Neural cell (in vitro differentiated cells): ENCODE results near the gene VPS72. TPM values are rescaled to one million over a fixed set of nuclear protein-coding genes. Genes with fewer than 3 reads are reported as not detected.

Experiments used
- H2AFZ ChIP-seq: fragments of 200-600, 300-800 bp; sonication (generic), shearing (Covaris generic); 2 replicates; pipeline ENCODE4 v1.6.0; 2014; ENCODE audit warnings: low read depth, mild to moderate bottlenecking, antibody characterized with exemption, low read length, moderate library complexity
- H3F3A ChIP-seq: fragments of 200-600 bp; shearing (Covaris generic); 2 replicates; pipeline ENCODE4 v1.6.1; 2016; ENCODE audit warnings: mild to moderate bottlenecking, moderate library complexity, mixed read lengths, antibody characterized with exemption, low read length; ENCODE audit not compliant: insufficient read depth, poor library complexity, severe bottlenecking
- H3K27ac ChIP-seq: fragments of 200-600, 300-800 bp; sonication (generic), shearing (Covaris generic); 2 replicates; pipeline ENCODE4 v1.5.1; 2014; ENCODE audit warnings: mild to moderate bottlenecking, low read length, moderate library complexity
- H3K27me3 ChIP-seq: fragments of 300-800, 200-600 bp; sonication (generic), shearing (Covaris generic); 2 replicates; pipeline ENCODE4 v1.6.0; 2014; ENCODE audit warnings: mild to moderate bottlenecking, low read depth, low read length, moderate library complexity; ENCODE audit not compliant: insufficient read depth
- H3K36me3 ChIP-seq: fragments of 300-800, 200-600 bp; sonication (generic), shearing (Covaris generic); 2 replicates; pipeline ENCODE4 v1.5.1; 2014; ENCODE audit warnings: mild to moderate bottlenecking, antibody characterized with exemption, low read length, moderate library complexity; ENCODE audit not compliant: insufficient read depth
- H3K4me2 ChIP-seq: fragments of 300-800, 200-600 bp; sonication (generic), shearing (Covaris generic); 2 replicates; pipeline ENCODE4 v1.6.0; 2014; ENCODE audit warnings: mild to moderate bottlenecking, low read length
- H3K4me3 ChIP-seq: fragments of 300-800, 200-600 bp; sonication (generic), shearing (Covaris generic); 2 replicates; pipeline ENCODE4 v1.5.1; 2014; ENCODE audit warnings: mild to moderate bottlenecking, low read length, moderate library complexity
- H3K79me2 ChIP-seq: fragments of 200-600 bp; shearing (Covaris generic); replicated peaks from 2 replicates; pipeline ENCODE4 v1.6.0; 2014; ENCODE audit warnings: mild to moderate bottlenecking, low read length, moderate library complexity; ENCODE audit not compliant: insufficient read depth
- H3K9ac ChIP-seq: fragments of 300-800, 200-600 bp; sonication (generic), shearing (Covaris generic); 2 replicates; pipeline ENCODE4 v1.6.1; 2016; ENCODE audit warnings: mild to moderate bottlenecking, low read length, mixed read lengths
- H3K9me2 ChIP-seq: fragments of 200-600 bp; shearing (Covaris generic); 2 replicates; pipeline ENCODE4 v1.6.1; 2016; ENCODE audit warnings: mild to moderate bottlenecking, low read length, mixed read lengths; ENCODE audit not compliant: insufficient read depth
- H3K9me3 ChIP-seq: fragments of 200-600, 300-800 bp; sonication (generic), shearing (Covaris generic); 2 replicates; pipeline ENCODE4 v1.6.1; 2016; ENCODE audit warnings: mild to moderate bottlenecking, mixed run types, low read length, moderate library complexity, mixed read lengths
- H4K20me1 ChIP-seq: fragments of 200-600 bp; shearing (Covaris generic); 2 replicates; pipeline ENCODE4 v1.6.1; 2016; ENCODE audit warnings: mild to moderate bottlenecking, mixed run types; ENCODE audit not compliant: insufficient read depth
- EP300 ChIP-seq: fragments of 450-650 bp; conservative IDR thresholded peaks from 2 replicates; pipeline ENCODE4 v1.6.1; 2014; ENCODE audit warnings: antibody characterized with exemption, mild to moderate bottlenecking, moderate library complexity; ENCODE audit not compliant: poor library complexity, severe bottlenecking
- EZH2 ChIP-seq: fragments of 200-600, 300-800 bp; shearing (Covaris generic), sonication (generic); IDR thresholded peaks from 2 replicates; pipeline ENCODE4 v1.6.1; 2014; ENCODE audit warnings: antibody characterized with exemption, low read length, borderline replicate concordance, mild to moderate bottlenecking; ENCODE audit not compliant: insufficient read depth, poor library complexity, severe bottlenecking
- MXI1 ChIP-seq: fragments of 450-650 bp; conservative IDR thresholded peaks from 2 replicates; pipeline ENCODE4 v1.6.1; 2014; ENCODE audit warnings: antibody characterized with exemption, mild to moderate bottlenecking; ENCODE audit not compliant: poor library complexity, severe bottlenecking
- POLR2AphosphoS5 ChIP-seq: IDR thresholded peaks from 2 replicates; pipeline ENCODE4 v1.6.1; 2012
- RAD21 ChIP-seq: fragments of 450-650 bp; conservative IDR thresholded peaks from 2 replicates; pipeline ENCODE4 v1.6.1; 2014; ENCODE audit warnings: antibody characterized with exemption, mild to moderate bottlenecking, moderate library complexity
- SMC3 ChIP-seq: fragments of 450-650 bp; conservative IDR thresholded peaks from 2 replicates; pipeline ENCODE4 v1.6.1; 2014; ENCODE audit warnings: antibody characterized with exemption, mild to moderate bottlenecking, moderate library complexity; ENCODE audit not compliant: poor library complexity
- TAF1 ChIP-seq: IDR thresholded peaks from 2 replicates; pipeline ENCODE4 v1.6.1; 2012; ENCODE audit warnings: low read depth
- polyA plus RNA-seq: library from polyadenylated mRNA; depleted of rRNA; stranded (reverse); fragments of >200 nt; gene quantifications from 2 replicates; pipeline ENCODE4 v1.2.3, GENCODE V29; 2014
- TF ChIP-seq, protein P1 (sequence below): IDR thresholded peaks from 2 replicates; pipeline ENCODE4 v1.6.1; 2012; ENCODE audit warnings: borderline replicate concordance
- TF ChIP-seq, protein P2 (sequence below): fragments of 450-650 bp; IDR thresholded peaks from 2 replicates; pipeline ENCODE4 v1.5.1; 2014; ENCODE audit warnings: antibody characterized with exemption, mild to moderate bottlenecking, moderate library complexity; ENCODE audit not compliant: poor library complexity, severe bottlenecking

Gene VPS72
- polyA plus RNA-seq, 1 donor from 2014 or later: 232 TPM

DNA sequence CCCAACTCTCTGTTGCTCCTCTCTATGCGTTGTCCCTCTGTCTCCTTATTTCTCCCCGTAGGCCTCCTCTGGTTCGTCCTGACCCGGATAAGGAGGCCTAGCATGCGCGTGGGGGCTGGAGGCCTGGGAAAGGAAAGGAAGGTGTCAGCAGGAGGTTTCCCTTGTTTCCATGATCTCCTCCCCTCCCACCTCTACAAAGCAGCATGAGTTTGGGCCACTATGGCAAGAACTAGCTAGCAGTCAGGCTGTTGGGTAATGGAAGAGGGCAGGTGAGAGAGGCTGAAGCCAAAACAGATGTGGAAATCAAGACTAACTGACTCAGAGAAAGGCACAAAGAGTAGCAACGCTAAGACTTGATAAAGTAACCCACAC lies 42.9 kb downstream of the VPS72 start:
- Histone ChIP-seq H2AFZ (peak overlapping the region; percentile 85), H4K20me1 (peaks cover 7% of the 10 kb centered on the region), H3K9ac (peak overlapping the region; percentile 98), H3K27ac (peak overlapping the region; percentile 87), H3K9me2 (no peaks in the 10 kb centered on the region), H3K4me3 (peak overlapping the region; percentile 100), H3K79me2 (peaks cover 40% of the 10 kb centered on the region), H3K9me3 (no peaks in the 10 kb centered on the region), H3K27me3 (no peaks in the 10 kb centered on the region), H3F3A (no peaks in the 10 kb centered on the region), H3K36me3 (no peaks in the 10 kb centered on the region), H3K4me2 (peak overlapping the region; percentile 92)
- TF ChIP-seq EP300 (no peak), POLR2AphosphoS5 (no peak)
- TF ChIP-seq, protein P1, sequence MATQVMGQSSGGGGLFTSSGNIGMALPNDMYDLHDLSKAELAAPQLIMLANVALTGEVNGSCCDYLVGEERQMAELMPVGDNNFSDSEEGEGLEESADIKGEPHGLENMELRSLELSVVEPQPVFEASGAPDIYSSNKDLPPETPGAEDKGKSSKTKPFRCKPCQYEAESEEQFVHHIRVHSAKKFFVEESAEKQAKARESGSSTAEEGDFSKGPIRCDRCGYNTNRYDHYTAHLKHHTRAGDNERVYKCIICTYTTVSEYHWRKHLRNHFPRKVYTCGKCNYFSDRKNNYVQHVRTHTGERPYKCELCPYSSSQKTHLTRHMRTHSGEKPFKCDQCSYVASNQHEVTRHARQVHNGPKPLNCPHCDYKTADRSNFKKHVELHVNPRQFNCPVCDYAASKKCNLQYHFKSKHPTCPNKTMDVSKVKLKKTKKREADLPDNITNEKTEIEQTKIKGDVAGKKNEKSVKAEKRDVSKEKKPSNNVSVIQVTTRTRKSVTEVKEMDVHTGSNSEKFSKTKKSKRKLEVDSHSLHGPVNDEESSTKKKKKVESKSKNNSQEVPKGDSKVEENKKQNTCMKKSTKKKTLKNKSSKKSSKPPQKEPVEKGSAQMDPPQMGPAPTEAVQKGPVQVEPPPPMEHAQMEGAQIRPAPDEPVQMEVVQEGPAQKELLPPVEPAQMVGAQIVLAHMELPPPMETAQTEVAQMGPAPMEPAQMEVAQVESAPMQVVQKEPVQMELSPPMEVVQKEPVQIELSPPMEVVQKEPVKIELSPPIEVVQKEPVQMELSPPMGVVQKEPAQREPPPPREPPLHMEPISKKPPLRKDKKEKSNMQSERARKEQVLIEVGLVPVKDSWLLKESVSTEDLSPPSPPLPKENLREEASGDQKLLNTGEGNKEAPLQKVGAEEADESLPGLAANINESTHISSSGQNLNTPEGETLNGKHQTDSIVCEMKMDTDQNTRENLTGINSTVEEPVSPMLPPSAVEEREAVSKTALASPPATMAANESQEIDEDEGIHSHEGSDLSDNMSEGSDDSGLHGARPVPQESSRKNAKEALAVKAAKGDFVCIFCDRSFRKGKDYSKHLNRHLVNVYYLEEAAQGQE: peak; percentile 13

DNA sequence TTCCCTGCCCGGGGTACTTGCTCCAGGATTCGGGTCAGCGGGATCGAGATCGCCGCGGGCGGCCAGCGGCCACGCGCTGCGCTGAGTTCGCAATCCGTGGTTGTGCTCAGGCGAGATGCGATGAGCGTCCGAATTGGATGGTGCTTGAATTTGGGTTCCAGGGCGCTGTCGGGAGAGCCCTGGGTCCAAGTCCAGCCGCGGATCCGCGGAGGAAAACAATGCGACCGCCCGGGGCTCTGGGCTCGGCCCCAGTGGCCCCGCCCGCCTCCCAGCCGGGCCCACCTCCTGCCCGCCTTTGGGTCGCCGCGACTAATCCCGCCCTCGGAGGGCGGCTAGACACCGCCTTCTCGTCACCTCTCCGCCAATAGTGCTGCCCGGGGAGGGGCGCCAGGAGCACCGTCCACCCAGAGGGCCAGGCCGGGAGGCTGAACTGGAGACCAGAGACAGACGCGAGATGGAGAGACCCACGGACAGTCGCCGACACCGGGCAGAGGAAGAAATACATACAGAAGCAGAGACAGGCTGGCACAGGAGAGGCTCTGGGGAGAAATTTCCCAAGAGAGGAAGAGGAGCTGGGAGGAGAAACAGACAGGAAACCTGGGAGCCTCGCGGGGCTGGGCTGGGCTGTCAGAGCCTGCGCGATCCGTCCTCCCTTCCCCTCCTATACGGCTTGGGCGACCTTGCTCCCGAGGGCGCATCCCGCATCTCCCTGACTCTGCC lies 43.4 kb downstream of the VPS72 start, which contains the start of gene SEMA6C:
SEMA6C (minus strand) TSS at position 220 of the 720 bp plus-strand sequence. CDS start 4,010 bp downstream, outside the sequence.
- Histone ChIP-seq H3K9me2 (no peaks in the 10 kb centered on the region), H3K9me3 (no peaks in the 10 kb centered on the region), H3K9ac (peak within 1 kb of the TSS; percentile 98), H3F3A (no peaks in the 10 kb centered on the region), H2AFZ (peak within 1 kb of the TSS; percentile 85), H3K4me2 (peak within 1 kb of the TSS; percentile 92), H3K4me3 (peak within 1 kb of the TSS; percentile 100), H3K27me3 (no peaks in the 10 kb centered on the region), H3K27ac (peak within 1 kb of the TSS; percentile 87), H3K36me3 (no peaks in the 10 kb centered on the region), H3K79me2 (peaks cover 41% of the 10 kb centered on the region), H4K20me1 (peaks cover 7% of the 10 kb centered on the region)
- TF ChIP-seq, protein P1: peak; percentile 67
- TF ChIP-seq EZH2: no peak
- TF ChIP-seq TAF1: peak; percentile 38
- peak; percentile 7 for TF ChIP-seq SMC3
- peak; percentile 80 for TF ChIP-seq POLR2AphosphoS5
- no peak for TF ChIP-seq RAD21
- TF ChIP-seq, protein P2, sequence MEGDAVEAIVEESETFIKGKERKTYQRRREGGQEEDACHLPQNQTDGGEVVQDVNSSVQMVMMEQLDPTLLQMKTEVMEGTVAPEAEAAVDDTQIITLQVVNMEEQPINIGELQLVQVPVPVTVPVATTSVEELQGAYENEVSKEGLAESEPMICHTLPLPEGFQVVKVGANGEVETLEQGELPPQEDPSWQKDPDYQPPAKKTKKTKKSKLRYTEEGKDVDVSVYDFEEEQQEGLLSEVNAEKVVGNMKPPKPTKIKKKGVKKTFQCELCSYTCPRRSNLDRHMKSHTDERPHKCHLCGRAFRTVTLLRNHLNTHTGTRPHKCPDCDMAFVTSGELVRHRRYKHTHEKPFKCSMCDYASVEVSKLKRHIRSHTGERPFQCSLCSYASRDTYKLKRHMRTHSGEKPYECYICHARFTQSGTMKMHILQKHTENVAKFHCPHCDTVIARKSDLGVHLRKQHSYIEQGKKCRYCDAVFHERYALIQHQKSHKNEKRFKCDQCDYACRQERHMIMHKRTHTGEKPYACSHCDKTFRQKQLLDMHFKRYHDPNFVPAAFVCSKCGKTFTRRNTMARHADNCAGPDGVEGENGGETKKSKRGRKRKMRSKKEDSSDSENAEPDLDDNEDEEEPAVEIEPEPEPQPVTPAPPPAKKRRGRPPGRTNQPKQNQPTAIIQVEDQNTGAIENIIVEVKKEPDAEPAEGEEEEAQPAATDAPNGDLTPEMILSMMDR: no peak
- TF ChIP-seq EP300: peak; percentile 8
- TF ChIP-seq MXI1: no peak
